Adrenal gland (tissue), 12 donors: ENCODE measurements around the gene U2AF1L4. TPM values are rescaled to one million over a fixed set of nuclear protein-coding genes. Genes with fewer than 3 reads are reported as not detected.
A peak's percentile ranks its signal among the peaks of the same experiment; 100 is the strongest.

Source experiments
- DNase-seq, 7 donors: peaks; one replicate each; pipeline ENCODE4 v3.0.0-alpha.2; 2019 to 2020
- H3K27ac ChIP-seq, 5 donors: fragments of 200-600 bp; sonication (generic) in 4 of 5; 1 replicate in 3 of 5; 2 replicates in 2 of 5; pipeline versions ENCODE4 v1.5.1 to v1.8.0; 2016 to 2020; ENCODE audit warnings: mild to moderate bottlenecking in 1 of 5
- H3K27me3 ChIP-seq: fragments of 200-600 bp; 2 replicates; pipeline ENCODE4 v1.8.0; 2021
- H3K36me3 ChIP-seq, 2 donors: fragments of 200-600 bp; replicated peaks in 1 of 2; 1 replicate in 1 of 2; 2 replicates in 1 of 2; pipeline versions ENCODE4 v1.5.1 to v1.8.0; 2018 to 2022
- H3K4me1 ChIP-seq, 2 donors: fragments of 200-600 bp; replicated peaks in 1 of 2; 1 replicate in 1 of 2; 2 replicates in 1 of 2; pipeline versions ENCODE4 v1.5.1 to v1.8.0; 2018 to 2021
- H3K4me3 ChIP-seq, 4 donors: fragments of 200-600 bp; sonication (generic) in 3 of 4; one replicate each; pipeline ENCODE4 v1.5.1; 2016 to 2018
- H3K9me3 ChIP-seq, 3 donors: fragments of 200-600 bp; sonication (generic) in 1 of 3; replicated peaks in 1 of 3; 1 replicate in 2 of 3; 2 replicates in 1 of 3; pipeline versions ENCODE4 v1.5.1 to v1.8.0; 2016 to 2021
- CTCF ChIP-seq, 6 experiments: fragments of 450-650 bp in 4 of 6; fragments of 200-600 bp in 2 of 6; sonication (generic) in 1 of 6; IDR thresholded peaks; 1 replicate in 5 of 6; 2 replicates in 1 of 6; pipeline versions ENCODE4 v1.5.1 to v1.8.0; 2016 to 2021; ENCODE audit warnings: antibody characterized with exemption in 6 of 6, mild to moderate bottlenecking in 2 of 6, moderate library complexity in 1 of 6
- POLR2A ChIP-seq, 2 donors: fragments of 450-650 bp; IDR thresholded peaks; one replicate each; pipeline ENCODE4 v1.6.1; 2017; ENCODE audit warnings: antibody characterized with exemption in 2 of 2, mild to moderate bottlenecking in 2 of 2, moderate library complexity in 1 of 2
- WGBS, 4 donors: extraction: QIAGEN DNeasy Blood & Tissue Kit in 2 of 4; methylation state at CpG; one replicate each; pipeline versions ENCODE4 v1.1.5 to v1.1.7; 2013 to 2017; 5-methylcytosine and 5-hydroxymethylcytosine counted together
- intact Hi-C, 2 donors: fragments of 100-400 bp; cut with DNase I; formaldehyde crosslinking; loops; one replicate each; pipeline versions ENCODE4 v1.14.1 to v1.15.0; 2022 to 2023
- polyA plus RNA-seq, 3 donors: library from polyadenylated mRNA; stranded (reverse); fragments of 200-250 nt in 2 of 3; fragments of 350-450 nt in 1 of 3; fragmentation: Illumina TruSeq in 1 of 3; extraction: RNeasy Lipid Tissue Mini Kit (QIAGEN cat#74804) in 1 of 3; gene quantifications; one replicate each; pipeline ENCODE4 v1.2.3, GENCODE V29; 2013 to 2014
- total RNA-seq, 9 donors: library from RNA; depleted of rRNA in 4 of 9; stranded (reverse); fragments of >200 nt in 4 of 9; fragments of 120-200 nt in 1 of 9; fragmentation: NEBNext Ultra II Directional in 1 of 9; extraction: Animal tissue kit (Norgen Biotek cat#: 25700) in 1 of 9; gene quantifications; one replicate each; pipeline versions ENCODE4 v1.1.0 to v1.2.4, GENCODE V29; 2013 to 2023
- donor health status: healthy with polysubstance abuse.
- donor health status: Bipolar disorder and iron deficiency.
- donor health status: DM: yes; HTN: yes; CAD: no.
- donor health status: DM: no; HTN: no; CAD: no.
- donor health status: DM: no; HTN: no; CAD: no.
- donor health status: DM: yes; HTN: yes; CAD: no.

U2AF1L4 gene
- total and polyA plus RNA-seq, 12 donors = 14.8 to 255 (median 32.8) TPM

GRCh38 chr19:35710784-35711723 lies 34.2 kb downstream of the U2AF1L4 start:
- TF ChIP-seq CTCF (IDR thresholded peaks at IDR 0.05) (no peak), POLR2A (IDR thresholded peaks at IDR 0.05) (no peak)
- intact Hi-C loops = loop anchor here in 1 of 2 donors (10.0 kb wide), 1 partner anchor 166 kb away; the partner anchor contains the start of gene TMEM147
- 54 to 63% (median 56%) methylated on average over 12 to 13 of the region's 13 CpGs for WGBS, 4 donors
- Histone ChIP-seq H3K27ac (no peak overlapping the region), H3K4me1 (peaks cover 4 to 6% of the 10 kb centered on the region in 2 donors), H3K36me3 (no peaks in the 10 kb centered on the region), H3K4me3 (no peak overlapping the region), H3K27me3 (no peaks in the 10 kb centered on the region), H3K9me3 (no peaks in the 10 kb centered on the region)
- no peak for DNase-seq

- no peak for DNase-seq
- intact Hi-C loops = loop anchor here in 1 of 2 donors (10.0 kb wide), 1 partner anchor 106 kb away; the partner anchor contains the start of gene PRODH2
- Histone ChIP-seq H3K9me3 (no peaks in the 10 kb centered on the region), H3K4me1 (no peaks in the 10 kb centered on the region), H3K4me3 (no peak overlapping the region), H3K27ac (no peak overlapping the region), H3K27me3 (no peaks in the 10 kb centered on the region), H3K36me3 (no peaks in the 10 kb centered on the region)
- TF ChIP-seq POLR2A (IDR thresholded peaks at IDR 0.05) = no peak
- no peak for TF ChIP-seq CTCF (IDR thresholded peaks at IDR 0.05)
- WGBS, 4 donors = 63 to 100% (median 83%) methylated on average over 1 of the region's 1 CpG
Observed at GRCh38 chr19:35708391-35708790, 36.8 kb downstream of the U2AF1L4 start.

- peak in 3 of 7 donors; percentile 54 to 70 (median 55) for DNase-seq
- H3K9me3 ChIP-seq = no peaks in the 10 kb centered on the region
- no peaks in the 10 kb centered on the region for H3K36me3 ChIP-seq
- H3K27me3 ChIP-seq = no peaks in the 10 kb centered on the region
- H3K27ac ChIP-seq = no peak within 1 kb of the TSS
- H3K4me1 ChIP-seq = peaks cover 0 to 9% of the 10 kb centered on the region in 2 donors
- 22 to 35% (median 23%) methylated on average over 5 to 24 of the region's 24 CpGs for WGBS, 4 donors
- H3K4me3 ChIP-seq = no peak within 1 kb of the TSS
- no peak for TF ChIP-seq POLR2A (IDR thresholded peaks at IDR 0.05)
- no peak for TF ChIP-seq CTCF (IDR thresholded peaks at IDR 0.05)
- intact Hi-C loops = loop anchor here in 1 of 2 donors (10.0 kb wide), 1 partner anchor 111 kb away; the partner anchor contains the start of gene PRODH2
Observed at GRCh38 chr19:35704218-35704617, 41.0 kb downstream of the U2AF1L4 start, which contains the start of gene ZBTB32. Gene ZBTB32, plus strand, starts transcription at chr19:35704558. Its CDS starts 10,069 bp downstream, at chr19:35714627.

GRCh38 chr19:35703343-35703742 lies 41.9 kb downstream of the U2AF1L4 start:
- no peak for DNase-seq
- H3K36me3 ChIP-seq = no peaks in the 10 kb centered on the region
- H3K27ac ChIP-seq = no peak overlapping the region
- H3K4me1 ChIP-seq = peaks cover 0 to 9% of the 10 kb centered on the region in 2 donors
- intact Hi-C loops = loop anchor here in 1 of 2 donors (10.0 kb wide), 1 partner anchor 111 kb away; the partner anchor contains the start of gene PRODH2
- H3K27me3 ChIP-seq = no peaks in the 10 kb centered on the region
- no peak overlapping the region for H3K4me3 ChIP-seq
- TF ChIP-seq CTCF (IDR thresholded peaks at IDR 0.05) = no peak
- no peak for TF ChIP-seq POLR2A (IDR thresholded peaks at IDR 0.05)
- no peaks in the 10 kb centered on the region for H3K9me3 ChIP-seq
- WGBS, 4 donors = 41 to 52% (median 49%) methylated on average over 9 of the region's 9 CpGs
